Astrocyte (in vitro differentiated cells and primary cell): ENCODE results near the gene KLHL17. TPM values are rescaled to one million over a fixed set of nuclear protein-coding genes. Genes with fewer than 3 reads are reported as not detected.

Experiments used
- DNase-seq: peaks from one replicate; pipeline ENCODE4 v3.0.0-alpha.2; 2010; ENCODE audit warnings: low read depth
- FAIRE-seq: peaks from 2 replicates; lab custom pipeline; 2011; peaks lifted over from hg19 to GRCh38; lab: Jason Lieb, UNC
- H2AFZ ChIP-seq: 2 replicates; pipeline ENCODE4 v1.6.0; 2012; ENCODE audit warnings: low read depth, low read length, inconsistent platforms
- H3K27ac ChIP-seq: 2 replicates; pipeline ENCODE4 v1.5.1; 2011; ENCODE audit warnings: low read depth, low read length, inconsistent platforms
- H3K27me3 ChIP-seq: 2 replicates; pipeline ENCODE4 v1.6.0; 2011; ENCODE audit warnings: low read length, inconsistent platforms; ENCODE audit not compliant: insufficient read depth
- H3K36me3 ChIP-seq: 2 replicates; pipeline ENCODE4 v1.5.1; 2011; ENCODE audit warnings: low read length, inconsistent platforms; ENCODE audit not compliant: insufficient read depth
- H3K4me1 ChIP-seq: 2 replicates; pipeline ENCODE4 v1.5.1; 2011; ENCODE audit warnings: low read length, inconsistent platforms; ENCODE audit not compliant: insufficient read depth
- H3K4me2 ChIP-seq: 2 replicates; pipeline ENCODE4 v1.6.0; 2012; ENCODE audit warnings: low read length, inconsistent platforms
- H3K4me3 ChIP-seq: 2 replicates; pipeline ENCODE4 v1.5.1; 2011; ENCODE audit warnings: low read depth, mild to moderate bottlenecking, low read length, inconsistent platforms; ENCODE audit not compliant: insufficient read depth
- H3K79me2 ChIP-seq: 2 replicates; pipeline ENCODE4 v1.6.0; 2012; ENCODE audit warnings: mild to moderate bottlenecking, low read length, inconsistent platforms; ENCODE audit not compliant: insufficient read depth
- H3K9ac ChIP-seq: 2 replicates; pipeline ENCODE4 v1.6.0; 2012; ENCODE audit warnings: mild to moderate bottlenecking, low read length, inconsistent platforms
- H3K9me3 ChIP-seq: 2 replicates; pipeline ENCODE4 v1.5.1; 2012; ENCODE audit warnings: low read depth, mild to moderate bottlenecking, low read length, inconsistent platforms; ENCODE audit not compliant: insufficient read depth
- H4K20me1 ChIP-seq: 2 replicates; pipeline ENCODE4 v1.6.0; 2012; ENCODE audit warnings: low read length, inconsistent platforms; ENCODE audit not compliant: insufficient read depth
- H3K27ac Mint-ChIP-seq: one replicate; pipeline ENCODE4 v1.8.0; 2021; ENCODE audit warnings: mild to moderate bottlenecking, mixed read lengths; ENCODE audit not compliant: unreplicated experiment
- H3K27me3 Mint-ChIP-seq: one replicate; pipeline ENCODE4 v1.8.0; 2021; ENCODE audit warnings: low read depth, mixed read lengths; ENCODE audit not compliant: unreplicated experiment
- H3K36me3 Mint-ChIP-seq: one replicate; pipeline ENCODE4 v1.8.0; 2021; ENCODE audit warnings: low read depth, mixed read lengths; ENCODE audit not compliant: unreplicated experiment
- H3K4me1 Mint-ChIP-seq: one replicate; pipeline ENCODE4 v1.8.0; 2021; ENCODE audit warnings: low read depth, mixed read lengths; ENCODE audit not compliant: unreplicated experiment
- H3K4me3 Mint-ChIP-seq: one replicate; pipeline ENCODE4 v1.8.0; 2021; ENCODE audit warnings: mild to moderate bottlenecking, moderate library complexity, mixed read lengths; ENCODE audit not compliant: unreplicated experiment
- H3K9me3 Mint-ChIP-seq: one replicate; pipeline ENCODE4 v1.8.0; 2021; ENCODE audit warnings: mild to moderate bottlenecking, mixed read lengths; ENCODE audit not compliant: unreplicated experiment
- EZH2 ChIP-seq: IDR thresholded peaks from 2 replicates; pipeline ENCODE4 v1.6.1; 2012; ENCODE audit warnings: mild to moderate bottlenecking, low read length, inconsistent platforms; ENCODE audit not compliant: insufficient read depth
- total RNA-seq: library from RNA; stranded (reverse); gene quantifications from 2 replicates; pipeline ENCODE4 v1.2.1, GENCODE V29; 2021
- TF ChIP-seq, protein P1 (sequence below): IDR thresholded peaks from 2 replicates; pipeline ENCODE4 v1.5.1; 2011; ENCODE audit warnings: low read depth, mild to moderate bottlenecking, inconsistent platforms, low read length, moderate library complexity; ENCODE audit not compliant: insufficient read depth

KLHL17 gene
- total RNA-seq, 1 donor from 2014 or later = 25.9 TPM

DNA sequence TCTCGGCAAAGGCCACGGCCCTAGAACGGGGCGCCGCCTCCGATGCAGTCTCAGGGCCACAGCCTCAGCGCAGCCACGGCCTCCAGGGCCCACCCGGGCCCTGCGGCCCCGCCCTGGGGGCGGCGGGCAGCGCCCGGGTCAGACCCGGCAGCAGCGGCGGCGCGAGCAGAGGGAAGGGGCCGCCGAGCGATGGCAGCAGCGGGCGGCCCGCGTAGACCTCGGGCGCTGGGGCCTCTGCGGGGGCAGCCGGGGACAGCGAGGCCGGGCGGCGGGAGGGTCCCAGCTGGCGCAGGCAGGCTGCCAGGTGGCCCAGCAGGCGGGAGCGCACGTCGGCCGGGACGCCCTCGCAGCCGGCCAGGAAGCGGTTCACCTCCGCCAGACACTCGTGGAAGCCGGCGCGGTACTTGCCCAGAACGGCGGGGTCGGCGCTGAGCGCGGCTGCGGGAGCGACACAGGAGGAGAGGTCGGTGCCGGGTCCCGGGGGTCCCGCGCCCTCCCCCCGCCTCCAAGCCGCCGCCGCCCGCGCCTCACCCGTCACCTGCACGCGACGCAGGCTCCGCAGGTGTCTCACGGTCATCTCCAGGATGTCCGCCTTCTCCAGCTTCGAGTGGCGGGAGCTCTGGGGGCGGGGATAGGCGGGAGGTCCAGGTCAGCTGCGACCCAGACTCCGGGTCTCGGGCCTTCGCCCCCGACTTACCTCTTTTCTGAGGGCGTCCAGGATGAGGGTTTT, 38.8 kb downstream of the KLHL17 start:
- no peak overlapping the region for H2AFZ ChIP-seq
- peak overlapping the region; percentile 42 for H3K27ac ChIP-seq
- H4K20me1 ChIP-seq = peaks cover 27% of the 10 kb centered on the region
- H3K79me2 ChIP-seq = no peaks in the 10 kb centered on the region
- no peak for DNase-seq
- peak overlapping the region; percentile 59 for H3K4me3 ChIP-seq
- Mint-ChIP-seq H3K36me3 (peaks cover 8% of the 10 kb centered on the region), H3K9me3 (no peaks in the 10 kb centered on the region), H3K4me3 (peak overlapping the region; percentile 79), H3K4me1 (peaks cover 9% of the 10 kb centered on the region), H3K27ac (no peak overlapping the region), H3K27me3 (no peaks in the 10 kb centered on the region)
- no peaks in the 10 kb centered on the region for H3K27me3 ChIP-seq
- H3K9me3 ChIP-seq = no peaks in the 10 kb centered on the region
- H3K36me3 ChIP-seq = no peaks in the 10 kb centered on the region
- no peak for FAIRE-seq
- H3K9ac ChIP-seq = peak overlapping the region; percentile 97
- H3K4me2 ChIP-seq = peak overlapping the region; percentile 95
- peaks cover 14% of the 10 kb centered on the region for H3K4me1 ChIP-seq
- TF ChIP-seq, protein P1, sequence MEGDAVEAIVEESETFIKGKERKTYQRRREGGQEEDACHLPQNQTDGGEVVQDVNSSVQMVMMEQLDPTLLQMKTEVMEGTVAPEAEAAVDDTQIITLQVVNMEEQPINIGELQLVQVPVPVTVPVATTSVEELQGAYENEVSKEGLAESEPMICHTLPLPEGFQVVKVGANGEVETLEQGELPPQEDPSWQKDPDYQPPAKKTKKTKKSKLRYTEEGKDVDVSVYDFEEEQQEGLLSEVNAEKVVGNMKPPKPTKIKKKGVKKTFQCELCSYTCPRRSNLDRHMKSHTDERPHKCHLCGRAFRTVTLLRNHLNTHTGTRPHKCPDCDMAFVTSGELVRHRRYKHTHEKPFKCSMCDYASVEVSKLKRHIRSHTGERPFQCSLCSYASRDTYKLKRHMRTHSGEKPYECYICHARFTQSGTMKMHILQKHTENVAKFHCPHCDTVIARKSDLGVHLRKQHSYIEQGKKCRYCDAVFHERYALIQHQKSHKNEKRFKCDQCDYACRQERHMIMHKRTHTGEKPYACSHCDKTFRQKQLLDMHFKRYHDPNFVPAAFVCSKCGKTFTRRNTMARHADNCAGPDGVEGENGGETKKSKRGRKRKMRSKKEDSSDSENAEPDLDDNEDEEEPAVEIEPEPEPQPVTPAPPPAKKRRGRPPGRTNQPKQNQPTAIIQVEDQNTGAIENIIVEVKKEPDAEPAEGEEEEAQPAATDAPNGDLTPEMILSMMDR = no peak
- peak; percentile 78 for TF ChIP-seq EZH2

GRCh38 chr1:999725-1000356, 39.5 kb downstream of the KLHL17 start, which contains the start of gene HES4:
Gene HES4, minus strand, starts transcription at chr1:1000097. Its CDS starts 124 bp downstream, at chr1:999973.
- Mint-ChIP-seq H3K27me3 (no peaks in the 10 kb centered on the region), H3K36me3 (peaks cover 8% of the 10 kb centered on the region), H3K4me3 (peak within 1 kb of the TSS; percentile 94), H3K9me3 (no peaks in the 10 kb centered on the region), H3K4me1 (peaks cover 14% of the 10 kb centered on the region), H3K27ac (peak within 1 kb of the TSS; percentile 99)
- FAIRE-seq (no peak), DNase-seq (peak; percentile 82)
- H4K20me1 ChIP-seq = peaks cover 34% of the 10 kb centered on the region
- no peaks in the 10 kb centered on the region for H3K36me3 ChIP-seq
- no peaks in the 10 kb centered on the region for H3K79me2 ChIP-seq
- H3K9me3 ChIP-seq = no peaks in the 10 kb centered on the region
- no peaks in the 10 kb centered on the region for H3K27me3 ChIP-seq
- peak within 1 kb of the TSS; percentile 95 for H3K4me2 ChIP-seq
- TF ChIP-seq EZH2 = no peak
- TF ChIP-seq, protein P1 = no peak
- peak within 1 kb of the TSS; percentile 67 for H3K4me3 ChIP-seq
- H3K9ac ChIP-seq = peak within 1 kb of the TSS; percentile 97
- H3K27ac ChIP-seq = peak within 1 kb of the TSS; percentile 98
- peaks cover 17% of the 10 kb centered on the region for H3K4me1 ChIP-seq
- H2AFZ ChIP-seq = peak within 1 kb of the TSS; percentile 61
